ENCODE results near the gene BMPR1A. TPM values are rescaled to one million over a fixed set of nuclear protein-coding genes. Genes with fewer than 3 reads are reported as not detected.
A peak's percentile ranks its signal among the peaks of the same experiment; 100 is the strongest.
"Not testable (repeated sequence)": the region's sequence is repeated elsewhere in the genome, so short reads cannot be mapped to it uniquely, and the experiment has no call there.

The BMPR1A gene
- total RNA-seq, 1 experiment from 2014 or later: 86.5 TPM

DNA sequence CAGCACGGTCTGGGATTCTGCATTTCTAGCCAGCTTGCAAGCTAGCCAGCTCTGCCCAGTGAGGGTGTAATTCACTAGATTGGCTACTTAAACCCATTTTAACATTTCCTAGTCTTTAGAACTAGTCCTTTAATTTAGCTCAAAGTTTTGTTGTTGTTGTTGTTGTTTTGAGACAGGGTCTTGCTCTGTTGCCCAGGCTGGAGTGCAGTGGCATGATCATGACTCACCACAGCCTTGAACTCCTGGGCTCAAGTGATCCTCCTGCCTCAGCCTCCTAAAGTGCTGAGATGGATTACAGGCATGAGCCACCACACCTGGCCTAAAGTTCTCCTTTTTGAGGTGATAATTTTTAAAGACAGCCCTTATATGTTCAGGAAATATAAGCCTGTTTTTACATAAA, 94.1 kb downstream of the BMPR1A start:
- peaks cover 4% of the 10 kb centered on the region; the same call in 1 of the 2 replicates for H3K36me3 ChIP-seq (replicated peaks; ENCODE audit: control insufficient read depth, insufficient read depth, low read length)
- no peak for DNase-seq
- H3K27me3 ChIP-seq (ENCODE audit: control insufficient read depth, insufficient read depth, low read length): no peaks in the 10 kb centered on the region
- H3K4me3 ChIP-seq (ENCODE audit: insufficient read depth, low read depth, low read length): no peak overlapping the region

DNA sequence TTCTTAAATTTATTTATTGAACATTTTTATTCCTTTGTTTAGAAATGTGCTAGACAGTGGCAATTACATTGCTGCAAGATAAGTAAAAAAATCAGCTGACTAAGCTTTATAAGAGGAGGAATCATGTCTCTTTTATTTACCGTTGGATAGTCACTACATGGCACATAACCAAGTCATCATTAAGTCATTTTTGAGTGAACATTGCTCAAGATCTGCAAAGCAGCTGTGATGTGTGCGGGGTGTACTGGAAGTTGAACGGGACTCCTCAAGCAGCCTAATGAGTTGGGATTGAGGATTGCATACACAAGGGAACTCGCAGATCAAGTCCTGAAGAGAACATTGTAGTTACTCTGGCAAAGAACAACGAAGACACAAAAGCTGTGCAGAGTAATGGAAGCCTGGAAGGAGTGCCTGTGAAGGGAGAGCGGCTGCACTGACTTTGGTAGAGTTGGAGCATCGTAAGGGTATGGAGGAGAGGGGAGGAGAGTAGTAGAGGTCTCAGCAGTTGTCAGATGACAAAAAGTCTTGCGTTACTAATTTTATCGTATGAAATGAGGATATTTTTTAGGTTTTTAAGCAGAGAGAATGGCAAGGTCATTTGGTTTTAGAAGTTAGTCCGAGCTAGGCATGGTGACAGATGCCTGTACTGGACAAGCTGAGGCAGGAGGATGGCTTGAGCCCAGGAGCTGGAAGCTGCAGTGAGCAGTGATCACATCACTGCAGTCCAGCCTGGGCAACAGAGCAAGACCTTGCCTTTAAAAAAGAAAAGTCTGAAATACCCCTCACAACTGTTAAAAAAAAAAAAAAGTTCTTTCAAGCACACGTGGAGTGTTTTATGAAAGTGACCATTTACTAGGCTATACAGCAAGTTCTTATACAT, 95.1 kb downstream of the BMPR1A start:
- no peak for DNase-seq
- H3K27me3 ChIP-seq (ENCODE audit: control insufficient read depth, insufficient read depth, low read length): no peaks in the 10 kb centered on the region
- H3K36me3 ChIP-seq (replicated peaks; ENCODE audit: control insufficient read depth, insufficient read depth, low read length): peaks cover 4% of the 10 kb centered on the region; the same call in 1 of the 2 replicates
- no peak overlapping the region for H3K4me3 ChIP-seq (ENCODE audit: insufficient read depth, low read depth, low read length)

DNA sequence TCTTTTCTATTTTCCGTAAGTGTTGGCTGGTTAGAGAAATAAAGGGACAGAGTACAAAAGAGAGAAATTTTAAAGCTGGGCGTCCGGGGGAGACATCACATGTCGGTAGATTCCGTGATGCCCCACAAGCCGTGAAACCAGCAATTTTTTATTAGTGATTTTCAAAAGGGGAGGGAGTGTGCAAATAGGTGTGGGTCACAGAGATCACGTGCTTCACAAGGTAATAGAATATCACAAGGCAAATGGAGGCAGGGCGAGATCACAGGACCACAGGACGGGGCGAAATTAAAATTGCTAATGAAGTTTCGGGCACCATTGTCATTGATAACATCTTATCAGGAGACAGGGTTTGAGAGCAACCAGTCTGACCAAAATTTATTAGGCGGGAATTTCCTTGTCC, 97.2 kb downstream of the BMPR1A start:
- not testable (repeated sequence) for DNase-seq; H3K36me3 ChIP-seq (replicated peaks; ENCODE audit: control insufficient read depth, insufficient read depth, low read length); H3K4me3 ChIP-seq (ENCODE audit: insufficient read depth, low read depth, low read length); H3K27me3 ChIP-seq (ENCODE audit: control insufficient read depth, insufficient read depth, low read length)

DNA sequence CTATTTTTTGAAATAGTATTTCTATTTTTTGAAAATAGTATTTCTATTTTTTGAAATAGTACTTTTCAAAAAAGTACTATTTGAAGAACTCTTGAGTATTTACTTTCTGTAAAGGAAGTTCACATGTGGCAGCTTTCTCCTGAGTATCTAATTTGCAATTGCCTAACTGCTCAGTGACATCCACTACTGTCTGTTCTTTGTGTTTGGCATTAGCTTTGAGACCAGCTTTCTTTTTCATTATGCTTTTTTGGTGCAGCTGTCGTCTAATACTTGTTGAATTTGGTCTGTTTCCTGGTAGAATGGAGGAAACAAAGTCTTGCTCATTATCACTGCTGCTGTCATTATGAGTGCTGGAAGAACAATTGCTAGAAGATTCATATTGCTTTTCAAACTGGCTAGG, 99.1 kb downstream of the BMPR1A start:
- H3K4me3 ChIP-seq (ENCODE audit: insufficient read depth, low read depth, low read length): no peak overlapping the region
- peaks cover 4% of the 10 kb centered on the region; the same call in 1 of the 2 replicates for H3K36me3 ChIP-seq (replicated peaks; ENCODE audit: control insufficient read depth, insufficient read depth, low read length)
- H3K27me3 ChIP-seq (ENCODE audit: control insufficient read depth, insufficient read depth, low read length): no peaks in the 10 kb centered on the region
- DNase-seq: no peak

DNA sequence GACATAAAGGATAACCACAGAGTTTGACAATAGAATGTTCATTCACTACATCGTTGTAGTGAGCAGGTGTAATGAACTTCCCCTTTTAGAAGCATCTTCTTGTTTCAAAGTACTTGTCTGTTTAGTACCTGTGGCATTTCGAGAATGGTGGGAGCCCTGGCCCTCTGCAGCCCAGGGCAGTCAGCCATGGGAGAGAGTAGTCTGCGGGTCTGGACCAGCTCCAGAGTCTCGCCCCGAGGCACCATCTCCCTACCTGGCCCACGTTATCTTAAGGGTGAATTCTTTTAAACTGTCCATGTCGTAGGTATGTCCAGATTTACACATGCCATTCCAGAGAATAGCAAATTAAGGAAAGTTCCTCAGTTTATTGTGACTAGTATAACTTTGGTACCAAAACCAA, 99.7 kb downstream of the BMPR1A start:
- DNase-seq: no peak
- Histone ChIP-seq H3K36me3 (replicated peaks; ENCODE audit: control insufficient read depth, insufficient read depth, low read length) (peaks cover 4% of the 10 kb centered on the region; the same call in 1 of the 2 replicates), H3K4me3 (ENCODE audit: insufficient read depth, low read depth, low read length) (no peak overlapping the region), H3K27me3 (ENCODE audit: control insufficient read depth, insufficient read depth, low read length) (no peaks in the 10 kb centered on the region)

DNA sequence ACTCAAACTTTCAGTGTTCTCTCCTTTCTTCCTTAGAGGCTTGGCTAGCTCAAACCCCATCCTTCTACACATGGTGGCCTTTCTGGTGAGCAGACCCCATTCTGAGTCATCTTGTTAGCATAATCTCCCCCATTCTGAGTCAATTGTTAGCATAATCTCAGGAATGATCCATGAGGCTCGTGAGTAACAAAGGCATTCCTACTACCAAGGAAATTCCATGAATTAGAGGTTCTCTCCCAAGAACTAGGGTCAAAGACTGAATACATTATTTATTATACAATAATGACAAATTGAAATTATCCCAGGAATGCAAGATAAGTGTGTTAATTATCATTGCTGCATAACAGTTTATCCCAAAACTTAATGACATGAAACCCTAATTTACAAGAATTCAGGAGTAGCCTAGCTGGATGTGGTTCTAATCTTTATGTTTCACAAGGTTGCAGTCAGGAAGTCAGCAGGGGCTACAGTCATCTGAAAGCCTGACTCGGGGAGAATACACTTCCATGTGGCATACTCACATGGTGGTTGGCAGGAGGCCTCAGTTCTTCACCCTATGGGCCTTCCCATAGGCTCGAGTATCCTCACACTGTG, 100.8 kb downstream of the BMPR1A start:
- Histone ChIP-seq H3K27me3 (ENCODE audit: control insufficient read depth, insufficient read depth, low read length) (no peaks in the 10 kb centered on the region), H3K4me3 (ENCODE audit: insufficient read depth, low read depth, low read length) (no peak overlapping the region), H3K36me3 (replicated peaks; ENCODE audit: control insufficient read depth, insufficient read depth, low read length) (peaks cover 1% of the 10 kb centered on the region; the same call in 1 of the 2 replicates)
- DNase-seq: peak; percentile 48

DNA sequence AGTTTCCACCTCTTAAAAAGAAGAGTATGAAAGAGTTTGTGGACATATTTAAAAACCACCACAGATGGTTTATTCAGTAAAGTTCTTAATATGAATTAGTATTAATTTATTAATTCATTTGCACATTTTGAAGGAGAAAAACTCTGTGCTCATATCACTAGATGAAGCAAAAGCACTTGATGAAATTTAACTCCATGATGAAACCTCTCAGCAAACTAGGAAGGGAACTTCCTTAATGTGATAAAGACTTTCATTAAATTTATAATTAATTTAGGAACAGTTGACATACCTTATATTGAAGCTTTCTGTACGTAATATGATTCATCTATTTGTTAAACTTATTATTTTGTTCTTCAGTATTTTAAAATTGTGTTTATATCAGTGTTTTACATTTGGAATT, 101.6 kb downstream of the BMPR1A start:
- Histone ChIP-seq H3K4me3 (ENCODE audit: insufficient read depth, low read depth, low read length) (no peak overlapping the region), H3K27me3 (ENCODE audit: control insufficient read depth, insufficient read depth, low read length) (no peaks in the 10 kb centered on the region), H3K36me3 (replicated peaks; ENCODE audit: control insufficient read depth, insufficient read depth, low read length) (peaks cover 1% of the 10 kb centered on the region; the same call in 1 of the 2 replicates)
- DNase-seq: no peak

DNA sequence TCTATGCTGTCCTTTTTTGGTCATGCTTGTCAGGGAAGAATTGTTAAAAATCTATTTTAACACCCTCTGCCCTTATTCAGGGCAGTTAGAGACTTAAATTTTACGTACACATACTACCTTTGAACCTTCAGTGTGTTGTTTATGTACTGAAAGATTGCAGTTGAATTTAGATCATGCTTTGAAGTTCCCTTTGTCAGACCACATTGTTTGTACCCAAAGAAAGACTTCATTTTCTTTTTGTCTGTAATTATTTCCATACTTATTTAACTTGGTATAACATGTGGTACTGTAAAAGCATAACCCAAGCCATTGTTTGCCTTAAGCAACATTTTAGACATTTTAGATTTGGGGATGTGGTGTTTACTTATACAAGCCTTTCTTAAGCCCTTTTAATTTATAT, 104.9 kb downstream of the BMPR1A start:
- Histone ChIP-seq H3K36me3 (replicated peaks; ENCODE audit: control insufficient read depth, insufficient read depth, low read length) (no peaks in the 10 kb centered on the region; the same call in 1 of the 2 replicates), H3K4me3 (ENCODE audit: insufficient read depth, low read depth, low read length) (no peak overlapping the region), H3K27me3 (ENCODE audit: control insufficient read depth, insufficient read depth, low read length) (no peaks in the 10 kb centered on the region)
- no peak for DNase-seq

DNA sequence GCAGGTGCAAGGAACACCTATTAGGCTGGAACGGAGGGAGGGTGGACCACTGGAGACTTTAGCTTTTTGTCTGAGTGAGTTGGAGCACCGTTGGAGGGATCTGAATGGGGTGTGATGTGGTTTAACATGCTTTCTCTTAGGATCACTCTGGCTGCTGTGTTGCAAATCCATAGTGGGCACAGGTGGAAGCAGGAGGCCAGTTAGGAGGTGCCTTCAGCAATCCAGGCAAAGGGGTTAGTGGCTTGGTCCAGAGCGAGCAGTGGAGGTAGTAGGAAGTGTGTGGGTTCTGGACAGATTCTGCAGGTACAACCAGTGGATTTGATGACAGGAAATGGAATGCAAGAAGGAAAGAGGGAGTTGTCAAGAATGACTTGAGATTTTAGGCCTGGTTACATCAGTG, 106.0 kb downstream of the BMPR1A start:
- no peak overlapping the region for H3K4me3 ChIP-seq (ENCODE audit: insufficient read depth, low read depth, low read length)
- no peak for DNase-seq
- H3K27me3 ChIP-seq (ENCODE audit: control insufficient read depth, insufficient read depth, low read length): no peaks in the 10 kb centered on the region
- no peaks in the 10 kb centered on the region; the same call in 1 of the 2 replicates for H3K36me3 ChIP-seq (replicated peaks; ENCODE audit: control insufficient read depth, insufficient read depth, low read length)

DNA sequence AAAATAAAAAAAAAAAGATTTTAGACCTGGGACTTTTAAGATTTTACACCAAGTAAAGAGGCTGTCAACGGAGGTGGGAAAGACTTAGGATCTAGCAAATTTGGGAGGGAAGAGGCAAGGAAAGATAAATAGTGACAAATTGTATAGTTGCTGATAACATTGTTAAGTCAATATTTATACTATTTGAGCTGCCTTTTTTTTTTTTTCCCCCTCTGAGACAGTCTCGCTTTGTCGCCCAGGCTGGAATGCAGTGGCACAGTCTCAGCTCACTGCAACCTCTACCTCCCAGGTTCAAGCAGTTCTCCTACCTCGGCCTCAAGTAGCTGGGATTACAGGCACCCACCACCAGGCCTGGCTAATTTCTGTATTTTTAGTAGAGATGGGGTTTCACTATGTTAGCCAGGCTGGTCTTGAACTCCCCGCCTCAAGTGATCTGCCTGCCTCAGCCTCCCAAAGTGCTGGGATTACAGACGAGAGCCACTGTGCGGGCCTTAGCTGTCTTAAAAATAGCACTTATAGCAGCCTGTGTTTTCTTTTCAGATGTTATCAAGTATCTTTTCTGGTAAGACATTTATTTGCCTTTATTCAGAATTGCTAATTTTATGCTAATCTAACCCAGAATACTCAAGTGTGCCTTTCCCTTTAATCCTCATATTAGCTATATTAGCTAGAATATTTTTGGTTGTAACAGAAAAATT, 106.5 kb downstream of the BMPR1A start:
- no peak overlapping the region for H3K4me3 ChIP-seq (ENCODE audit: insufficient read depth, low read depth, low read length)
- H3K36me3 ChIP-seq (replicated peaks; ENCODE audit: control insufficient read depth, insufficient read depth, low read length): no peaks in the 10 kb centered on the region; the same call in 1 of the 2 replicates
- no peaks in the 10 kb centered on the region for H3K27me3 ChIP-seq (ENCODE audit: control insufficient read depth, insufficient read depth, low read length)
- no peak for DNase-seq

DNA sequence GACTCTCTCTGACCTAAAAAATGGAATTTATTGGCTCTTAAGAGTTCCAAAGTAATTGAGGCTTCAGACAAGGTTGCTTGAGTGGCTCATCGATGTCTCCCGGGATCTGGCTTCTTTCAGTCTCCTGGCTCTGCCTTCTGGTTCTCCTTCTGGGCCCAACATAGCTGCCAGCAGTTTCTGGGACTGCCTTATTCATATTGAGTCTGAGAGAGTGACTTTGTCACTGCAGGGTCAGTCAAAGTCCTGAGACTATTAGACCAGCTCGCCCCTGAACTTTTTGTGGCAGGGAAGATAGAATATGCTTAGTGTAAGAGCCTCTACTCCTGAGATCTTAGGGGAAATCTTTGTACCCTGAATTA, 107.0 kb downstream of the BMPR1A start:
- H3K4me3 ChIP-seq (ENCODE audit: insufficient read depth, low read depth, low read length): no peak overlapping the region
- no peaks in the 10 kb centered on the region for H3K27me3 ChIP-seq (ENCODE audit: control insufficient read depth, insufficient read depth, low read length)
- no peaks in the 10 kb centered on the region for H3K36me3 ChIP-seq (replicated peaks; ENCODE audit: control insufficient read depth, insufficient read depth, low read length)
- DNase-seq: no peak

DNA sequence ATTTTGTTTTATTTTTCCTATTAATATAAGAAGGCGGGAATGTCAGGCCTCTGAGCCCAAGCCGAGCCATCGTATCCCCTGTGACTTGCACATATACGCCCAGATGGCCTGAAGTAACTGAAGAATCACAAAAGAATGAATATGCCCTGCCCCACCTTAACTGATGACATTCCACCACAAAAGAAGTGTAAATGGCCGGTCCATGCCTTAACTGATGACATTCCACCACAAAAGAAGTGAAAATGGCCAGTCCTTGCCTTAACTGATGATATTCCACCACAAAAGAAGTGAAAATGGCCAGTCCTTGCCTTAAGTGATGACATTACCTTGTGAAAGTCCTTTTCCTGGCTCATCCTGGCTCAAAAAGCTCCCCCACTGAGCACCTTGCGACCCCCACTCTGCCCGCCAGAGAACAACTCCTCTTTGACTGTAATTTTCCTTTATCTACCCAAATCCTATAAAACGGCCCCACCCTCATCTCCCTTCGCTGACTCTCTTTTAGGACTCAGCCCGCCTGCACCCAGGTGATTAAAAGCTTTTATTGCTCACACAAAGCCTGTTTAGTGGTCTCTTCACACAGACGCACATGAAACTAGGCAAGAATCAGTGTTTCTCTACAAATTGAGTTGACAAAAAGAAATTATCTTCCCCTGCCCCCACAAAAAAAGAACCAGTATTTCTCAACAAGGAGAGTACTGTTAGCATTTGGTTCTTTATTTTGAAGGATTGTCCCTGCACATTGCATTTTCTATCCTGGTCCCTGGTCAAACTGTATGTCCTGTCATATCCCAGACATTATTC, 108.8 kb downstream of the BMPR1A start:
- DNase-seq; H3K4me3 ChIP-seq (ENCODE audit: insufficient read depth, low read depth, low read length); H3K36me3 ChIP-seq (replicated peaks; ENCODE audit: control insufficient read depth, insufficient read depth, low read length); H3K27me3 ChIP-seq (ENCODE audit: control insufficient read depth, insufficient read depth, low read length): not testable (repeated sequence)

DNA sequence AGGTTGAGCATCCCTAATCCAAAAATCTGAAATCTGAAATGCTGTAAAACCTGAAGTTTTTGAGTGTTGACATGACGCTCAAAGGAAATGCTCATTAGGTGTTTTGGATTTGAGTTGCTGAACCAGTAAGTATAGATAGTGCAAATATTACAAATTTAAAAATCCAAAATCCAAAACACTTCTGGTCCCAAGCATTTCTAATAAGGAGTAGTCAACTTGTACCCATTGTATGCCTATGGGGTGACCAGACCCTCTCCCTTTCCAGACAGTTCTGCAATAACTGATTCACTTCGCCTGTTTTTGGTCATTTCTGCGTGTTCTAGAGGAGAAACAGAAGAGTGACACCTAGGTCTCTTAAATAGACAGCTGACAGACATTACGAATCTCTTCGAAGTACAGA, 110.7 kb downstream of the BMPR1A start:
- no peak for DNase-seq
- Histone ChIP-seq H3K4me3 (ENCODE audit: insufficient read depth, low read depth, low read length) (no peak overlapping the region), H3K27me3 (ENCODE audit: control insufficient read depth, insufficient read depth, low read length) (no peaks in the 10 kb centered on the region), H3K36me3 (replicated peaks; ENCODE audit: control insufficient read depth, insufficient read depth, low read length) (no peaks in the 10 kb centered on the region)

DNA sequence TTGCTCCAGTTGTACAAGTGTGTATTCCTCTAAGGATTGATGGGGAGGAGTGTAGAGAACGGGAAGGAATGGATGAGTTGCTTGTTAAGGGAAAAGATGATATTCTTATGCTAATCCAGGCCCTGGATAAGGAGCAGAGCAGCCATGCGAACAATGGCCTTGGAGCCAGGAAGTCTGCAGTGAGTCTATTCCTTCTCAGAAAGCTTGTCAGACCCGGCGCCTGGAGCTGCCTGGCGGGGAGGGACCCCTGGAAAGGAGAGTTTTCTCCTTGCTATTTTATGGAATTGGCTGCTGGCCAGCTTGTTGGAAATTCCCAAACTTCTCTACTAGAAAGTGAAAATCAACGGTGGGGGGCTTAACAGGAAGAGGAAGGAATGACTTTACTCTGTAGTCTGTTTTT, 111.9 kb downstream of the BMPR1A start:
- Histone ChIP-seq H3K4me3 (ENCODE audit: insufficient read depth, low read depth, low read length) (no peak overlapping the region), H3K27me3 (ENCODE audit: control insufficient read depth, insufficient read depth, low read length) (no peaks in the 10 kb centered on the region), H3K36me3 (replicated peaks; ENCODE audit: control insufficient read depth, insufficient read depth, low read length) (no peaks in the 10 kb centered on the region)
- DNase-seq: peak; percentile 65

Measured in H7 (cell line).